Measurements from ENCODE around the gene USP8.

USP8 gene

GRCh38 chr15:50546566-50546965 lies 122.4 kb downstream of the USP8 start, which contains the start of gene USP50:
USP50 (minus strand) TSS chr15:50546666; CDS start chr15:50546525, 141 bp downstream.
- no peak for DNase-seq

- no peak for DNase-seq
These were observed 125.1 kb downstream of the USP8 start for GRCh38 chr15:50549326-50549725.

GRCh38 chr15:50552238-50552637 lies 128.0 kb downstream of the USP8 start:
- DNase-seq: no peak

GRCh38 chr15:50556642-50557371 lies 132.6 kb downstream of the USP8 start:
- no peak for DNase-seq

GRCh38 chr15:50558012-50558411 lies 133.8 kb downstream of the USP8 start:
- no peak for DNase-seq

GRCh38 chr15:50562735-50563640 lies 138.8 kb downstream of the USP8 start:
- no peak for DNase-seq

GRCh38 chr15:50563756-50564155 lies 139.6 kb downstream of the USP8 start:
- no peak for DNase-seq
